Muscle layer of duodenum (tissue), 2 donors: ENCODE data around the gene LDLRAD4.

Source experiments
- H3K27ac ChIP-seq: one replicate; pipeline ENCODE4 v1.7.0; 2013; ENCODE audit warnings: mild to moderate bottlenecking, low read length
- H3K27me3 ChIP-seq: one replicate; pipeline ENCODE4 v1.7.0; 2013; ENCODE audit warnings: low read depth, mild to moderate bottlenecking, control low read depth, low read length
- H3K36me3 ChIP-seq, 2 donors: one replicate each; pipeline ENCODE4 v1.7.0; 2013; ENCODE audit warnings: low read length in 2 of 2, control low read depth in 1 of 2, mild to moderate bottlenecking in 1 of 2; ENCODE audit not compliant: insufficient read depth in 2 of 2, control insufficient read depth in 1 of 2
- H3K4me1 ChIP-seq, 2 donors: one replicate each; pipeline ENCODE4 v1.7.0; 2013; ENCODE audit warnings: low read length in 2 of 2, mild to moderate bottlenecking in 2 of 2, control low read depth in 1 of 2, moderate library complexity in 1 of 2; ENCODE audit not compliant: insufficient read depth in 2 of 2, control insufficient read depth in 1 of 2
- H3K4me3 ChIP-seq, 2 donors: one replicate each; pipeline ENCODE4 v1.7.0; 2013; ENCODE audit warnings: low read length in 2 of 2, low read depth in 1 of 2, mild to moderate bottlenecking in 1 of 2
- H3K9me3 ChIP-seq, 2 donors: one replicate each; pipeline ENCODE4 v1.7.0; 2013; ENCODE audit warnings: low read length in 2 of 2, control low read depth in 1 of 2, mild to moderate bottlenecking in 1 of 2; ENCODE audit not compliant: control insufficient read depth in 1 of 2
- donor health status: healthy.

The LDLRAD4 gene

GRCh38 chr18:13241083-13241892 is 22.7 kb downstream of the LDLRAD4 start:
- peaks cover 0 to 9% of the 10 kb centered on the region in 2 donors for H3K4me1 ChIP-seq
- no peaks in the 10 kb centered on the region for H3K9me3 ChIP-seq
- H3K4me3 ChIP-seq, result no peak overlapping the region
- H3K27me3 ChIP-seq, result no peaks in the 10 kb centered on the region
- peaks cover 0 to 2% of the 10 kb centered on the region in 2 donors for H3K36me3 ChIP-seq
- H3K27ac ChIP-seq, result no peak overlapping the region

- Histone ChIP-seq H3K4me3 (no peak overlapping the region), H3K27ac (no peak overlapping the region), H3K9me3 (no peaks in the 10 kb centered on the region), H3K27me3 (no peaks in the 10 kb centered on the region), H3K4me1 (peaks cover 0 to 4% of the 10 kb centered on the region in 2 donors), H3K36me3 (peaks cover 0 to 3% of the 10 kb centered on the region in 2 donors)
Measured at GRCh38 chr18:13241893-13242175, 23.3 kb downstream of the LDLRAD4 start.

DNA sequence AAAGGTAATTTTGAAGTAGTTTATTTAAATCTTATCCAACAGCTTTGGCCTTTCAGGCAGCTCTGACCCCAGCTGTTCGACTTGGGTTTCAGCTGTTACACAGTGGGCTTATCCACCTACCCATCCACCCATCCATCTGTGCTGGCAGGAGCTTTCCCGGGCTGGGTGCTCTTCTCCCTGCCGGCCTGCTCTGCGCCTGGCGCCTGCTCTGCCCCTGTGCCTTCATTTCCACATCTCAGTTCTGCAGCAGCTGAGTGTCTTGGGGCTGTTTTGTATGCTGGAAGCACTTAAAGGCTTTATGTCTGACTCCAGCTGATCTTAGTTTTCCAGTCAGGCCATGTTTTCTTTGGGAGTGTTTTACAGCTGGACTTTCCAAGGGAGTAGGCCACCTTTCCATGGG is 24.2 kb downstream of the LDLRAD4 start:
- Histone ChIP-seq H3K4me3 (no peak overlapping the region), H3K36me3 (peaks cover 0 to 3% of the 10 kb centered on the region in 2 donors), H3K9me3 (no peaks in the 10 kb centered on the region), H3K4me1 (no peaks in the 10 kb centered on the region), H3K27ac (no peak overlapping the region), H3K27me3 (no peaks in the 10 kb centered on the region)

DNA sequence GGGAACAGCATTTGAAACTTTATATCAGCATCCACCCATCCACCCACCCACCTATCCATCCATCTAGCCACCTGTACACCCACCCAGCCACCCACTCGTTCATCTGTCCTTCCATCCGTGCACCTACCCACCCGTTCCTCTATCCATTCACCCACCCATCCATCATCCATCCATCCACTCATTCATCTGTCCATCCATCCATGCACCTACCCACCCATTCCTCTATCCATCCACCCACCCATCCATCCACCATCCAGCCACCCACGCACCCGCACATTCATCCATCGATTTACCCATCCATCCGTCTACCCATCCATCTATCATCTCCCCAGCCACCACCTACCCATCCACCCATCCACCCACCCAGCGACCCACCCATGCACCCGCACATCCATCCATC is 24.8 kb downstream of the LDLRAD4 start:
- Histone ChIP-seq H3K4me1 (no peaks in the 10 kb centered on the region), H3K27ac (no peak overlapping the region), H3K36me3 (peaks cover 0 to 3% of the 10 kb centered on the region in 2 donors), H3K4me3 (no peak overlapping the region), H3K9me3 (no peaks in the 10 kb centered on the region), H3K27me3 (no peaks in the 10 kb centered on the region)

GRCh38 chr18:13244135-13244534 is 25.6 kb downstream of the LDLRAD4 start:
- Histone ChIP-seq H3K27me3 (no peaks in the 10 kb centered on the region), H3K4me1 (no peaks in the 10 kb centered on the region), H3K9me3 (no peaks in the 10 kb centered on the region), H3K36me3 (peaks cover 0 to 3% of the 10 kb centered on the region in 2 donors), H3K4me3 (no peak overlapping the region), H3K27ac (no peak overlapping the region)

GRCh38 chr18:13245481-13246000 is 27.0 kb downstream of the LDLRAD4 start:
- Histone ChIP-seq H3K27ac (no peak overlapping the region), H3K4me1 (no peaks in the 10 kb centered on the region), H3K36me3 (peaks cover 0 to 3% of the 10 kb centered on the region in 2 donors), H3K9me3 (no peaks in the 10 kb centered on the region), H3K4me3 (no peak overlapping the region), H3K27me3 (no peaks in the 10 kb centered on the region)

- Histone ChIP-seq H3K4me3 (no peak overlapping the region), H3K9me3 (no peaks in the 10 kb centered on the region), H3K27ac (no peak overlapping the region), H3K27me3 (no peaks in the 10 kb centered on the region), H3K4me1 (no peaks in the 10 kb centered on the region), H3K36me3 (peaks cover 0 to 3% of the 10 kb centered on the region in 2 donors)
Measured at GRCh38 chr18:13246121-13246520, 27.6 kb downstream of the LDLRAD4 start.

- H3K27ac ChIP-seq, result no peak overlapping the region
Measured at GRCh38 chr18:13246591-13246990, 28.0 kb downstream of the LDLRAD4 start.

DNA sequence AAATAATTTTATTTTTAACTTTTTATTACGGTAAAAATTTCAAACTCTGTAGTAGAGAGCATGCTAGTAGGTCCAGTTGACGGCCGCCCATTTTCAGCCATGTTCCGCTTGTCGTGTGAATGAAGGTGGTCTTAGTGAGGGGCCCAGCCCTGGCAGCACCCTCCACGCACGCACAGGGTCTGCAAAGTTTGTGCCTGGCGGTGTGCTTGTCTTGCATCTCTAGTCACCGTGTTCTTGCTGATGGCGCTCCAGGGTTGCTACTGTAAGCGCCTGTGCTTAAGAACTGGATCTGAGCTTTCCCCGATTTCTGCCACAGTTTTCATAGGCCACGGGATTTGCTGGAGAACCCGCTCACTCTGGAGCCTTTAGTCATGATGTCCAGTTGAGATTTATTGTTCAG is 28.9 kb downstream of the LDLRAD4 start:
- Histone ChIP-seq H3K4me1 (no peaks in the 10 kb centered on the region), H3K27ac (no peak overlapping the region), H3K4me3 (no peak overlapping the region), H3K27me3 (no peaks in the 10 kb centered on the region), H3K9me3 (no peaks in the 10 kb centered on the region), H3K36me3 (peaks cover 0 to 3% of the 10 kb centered on the region in 2 donors)

More at GRCh38 chr18:13246591-13246990, 28.0 kb downstream of the LDLRAD4 start:
- H3K9me3 ChIP-seq, result no peaks in the 10 kb centered on the region
- H3K36me3 ChIP-seq, result peaks cover 0 to 3% of the 10 kb centered on the region in 2 donors
- no peaks in the 10 kb centered on the region for H3K27me3 ChIP-seq
- H3K4me3 ChIP-seq, result no peak overlapping the region
- H3K4me1 ChIP-seq, result no peaks in the 10 kb centered on the region

DNA sequence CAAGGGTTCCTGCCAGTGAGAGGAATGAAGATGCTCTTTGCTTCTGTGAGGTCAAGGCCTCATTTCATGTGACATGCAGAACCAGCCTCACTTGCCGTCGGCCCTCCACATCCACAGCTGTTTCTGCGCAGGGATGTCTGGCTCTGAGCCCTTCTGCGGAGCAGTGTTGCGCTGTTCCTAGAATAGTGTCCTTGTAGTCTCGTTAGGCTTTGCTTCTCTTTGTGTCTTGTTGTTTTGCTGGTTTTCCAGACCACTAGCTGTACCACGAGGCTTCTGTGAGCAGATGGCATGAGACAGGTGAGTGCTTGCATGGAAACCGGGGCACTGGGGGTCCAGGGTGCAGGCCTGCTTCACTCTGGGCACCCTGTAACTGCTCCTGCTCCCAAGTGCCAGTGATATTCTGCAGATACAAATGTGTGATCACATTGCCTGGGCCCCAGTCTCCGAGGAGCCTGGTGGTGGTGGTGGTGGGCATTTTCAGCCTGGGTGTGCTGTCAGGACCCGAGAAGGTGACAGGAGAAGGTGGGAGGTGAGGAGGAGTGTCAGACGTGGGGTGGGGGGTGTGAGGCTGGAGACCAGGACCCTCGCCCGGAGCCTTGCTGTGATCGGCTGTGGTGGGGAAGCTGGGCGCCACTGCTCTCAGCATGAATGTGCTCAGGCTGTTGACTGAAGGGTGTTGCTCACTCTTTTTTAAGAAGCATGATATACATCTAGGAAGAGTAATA is 34.3 kb downstream of the LDLRAD4 start:
- Histone ChIP-seq H3K27ac (no peak overlapping the region), H3K4me1 (no peaks in the 10 kb centered on the region), H3K27me3 (no peaks in the 10 kb centered on the region), H3K36me3 (no peaks in the 10 kb centered on the region), H3K9me3 (no peaks in the 10 kb centered on the region), H3K4me3 (no peak overlapping the region)

DNA sequence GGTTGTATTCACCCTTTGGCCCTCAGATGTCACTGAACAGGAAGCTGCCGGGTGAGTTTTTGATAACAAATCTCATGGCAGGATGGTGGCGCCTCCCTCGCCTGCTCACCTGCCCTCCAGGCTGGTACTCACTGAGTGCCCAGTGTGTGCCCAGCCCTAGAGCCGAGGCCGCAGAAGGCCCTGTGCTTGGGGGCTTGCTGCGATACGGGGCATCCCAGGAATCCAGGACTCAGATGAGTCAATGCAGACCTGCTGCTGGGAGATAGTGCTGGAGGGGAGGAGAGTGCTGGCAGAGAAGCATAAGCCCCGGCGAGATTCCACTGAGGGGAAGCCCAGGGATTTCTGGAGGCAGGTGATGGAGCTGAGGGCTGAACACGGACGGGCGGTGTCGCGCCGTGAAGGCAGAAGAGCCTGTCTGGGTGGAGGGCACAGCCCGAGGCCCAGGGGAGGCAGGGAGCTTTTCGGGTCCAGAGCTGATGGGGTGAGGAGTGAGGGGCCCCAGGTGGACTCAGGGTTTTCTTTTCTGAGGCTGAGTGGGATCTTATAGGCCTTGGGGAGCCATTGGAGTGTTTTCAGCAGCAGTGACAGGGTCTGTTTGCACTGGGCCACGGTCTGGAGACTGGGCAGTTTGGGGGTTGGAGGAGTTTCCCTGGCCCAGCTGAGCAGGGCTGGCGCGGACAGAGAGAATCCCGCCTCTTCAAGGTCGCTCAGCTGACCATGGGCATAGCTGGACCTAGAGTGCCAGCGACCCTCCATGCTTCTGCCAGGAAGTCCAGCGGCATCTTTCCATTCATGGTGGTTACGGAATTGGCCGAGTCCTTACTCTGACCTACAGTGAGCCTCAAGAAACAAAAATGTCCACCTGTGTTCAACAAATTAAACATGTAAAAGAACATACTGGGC is 35.5 kb downstream of the LDLRAD4 start:
- Histone ChIP-seq H3K36me3 (no peaks in the 10 kb centered on the region), H3K4me1 (peaks cover 0 to 4% of the 10 kb centered on the region in 2 donors), H3K27me3 (no peaks in the 10 kb centered on the region), H3K4me3 (no peak overlapping the region), H3K9me3 (no peaks in the 10 kb centered on the region), H3K27ac (no peak overlapping the region)
